ENCODE measurements around the gene YIF1B.

GRCh38 chr19:38268539-38268938, 47.2 kb downstream of the YIF1B start:
- TF ChIP-seq SUZ12 (IDR thresholded peaks at IDR 0.05; ENCODE audit: extremely low read depth, insufficient read depth, insufficient read length) (no peak), ZNF274 (IDR thresholded peaks at IDR 0.05; ENCODE audit: low read depth, low read length) (no peak)

Measured in NT2/D1 (cell line).